Pancreas (tissue), 10 donors: ENCODE measurements around the gene TPRA1. TPM values are rescaled to one million over a fixed set of nuclear protein-coding genes. Genes with fewer than 3 reads are reported as not detected.
A peak's percentile ranks its signal among the peaks of the same experiment; 100 is the strongest.

Experiments
- ATAC-seq, 4 donors: fragments of 200-7000 bp; cut with Tn5 transposase; one replicate each; pipeline versions ENCODE4 v1.8.0 to v1.9.1; 2020; ENCODE audit warnings: mild to moderate bottlenecking in 4 of 4, moderate library complexity in 4 of 4
- DNase-seq, 6 donors: peaks; one replicate each; pipeline ENCODE4 v3.0.0-alpha.2; 2020
- FAIRE-seq: peaks from 2 replicates; lab custom pipeline; 2012; peaks lifted over from hg19 to GRCh38; lab: Jason Lieb, UNC
- H3K27ac ChIP-seq, 4 donors: fragments of 200-600 bp; sonication (generic); 1 replicate in 3 of 4; 2 replicates in 1 of 4; pipeline versions ENCODE4 v1.5.0 to v1.8.0; 2020
- H3K27me3 ChIP-seq, 4 donors: fragments of 200-600 bp; one replicate each; pipeline ENCODE4 v1.8.0; 2021
- H3K36me3 ChIP-seq, 3 donors: fragments of 200-600 bp; sonication (generic) in 1 of 3; one replicate each; pipeline versions ENCODE4 v1.5.0 to v1.8.0; 2020 to 2021
- H3K4me1 ChIP-seq, 3 donors: fragments of 200-600 bp; one replicate each; pipeline ENCODE4 v1.8.0; 2021
- H3K4me3 ChIP-seq, 4 donors: fragments of 200-600 bp; sonication (generic) in 2 of 4; one replicate each; pipeline versions ENCODE4 v1.5.0 to v1.8.0; 2020 to 2021
- H3K9me3 ChIP-seq, 4 donors: fragments of 200-600 bp; one replicate each; pipeline ENCODE4 v1.8.0; 2021
- CTCF ChIP-seq, 4 donors: fragments of 200-600 bp; sonication (generic) in 3 of 4; IDR thresholded peaks; one replicate each; pipeline versions ENCODE4 v1.5.0 to v1.8.0; 2021; ENCODE audit warnings: antibody characterized with exemption in 4 of 4
- WGBS, 2 donors: extraction: QIAGEN DNeasy Blood & Tissue Kit; methylation state at CpG; one replicate each; pipeline ENCODE4 v1.1.7; 2013; 5-methylcytosine and 5-hydroxymethylcytosine counted together
- intact Hi-C, 3 donors: fragments of 100-400 bp; cut with DNase I; formaldehyde crosslinking; loops; one replicate each; pipeline versions ENCODE4 v1.11.1 to v1.14.2; 2022
- polyA plus RNA-seq, 2 donors: library from polyadenylated mRNA; stranded (reverse); fragments of 200-250 nt; gene quantifications; one replicate each; pipeline ENCODE4 v1.2.3, GENCODE V29; 2013
- total RNA-seq, 6 donors: library from RNA; stranded (reverse); fragmentation: NEBNext Ultra II Directional in 4 of 6; extraction: Animal tissue kit (Norgen Biotek cat#: 25700) in 4 of 6; gene quantifications; one replicate each; pipeline versions ENCODE4 v1.2.1 to v1.2.4, GENCODE V29; 2021 to 2023
- donor health status: healthy with polysubstance abuse.
- donor health status: DM: no; HTN: no; CAD: no; lungs with moderate emphysema.
- donor health status: DM: no; HTN: no; CAD: no.
- donor health status: control.
- donor health status: control.
- donor health status: Bipolar disorder and iron deficiency.
- donor health status: DM: yes; HTN: yes; CAD: no.
- donor health status: DM: no; HTN: no; CAD: no.
- donor health status: DM: no; HTN: no; CAD: no.
- donor health status: DM: yes; HTN: yes; CAD: no.

Gene TPRA1
- total and polyA plus RNA-seq, 8 donors, result 12.1 to 25.9 (median 16.1) TPM

GRCh38 chr3:127637546-127637945, 47.0 kb upstream of the TPRA1 start:
- no peaks in the 10 kb centered on the region for H3K4me1 ChIP-seq
- FAIRE-seq (no peak), DNase-seq (no peak), ATAC-seq (no peak)
- H3K27ac ChIP-seq, result no peak overlapping the region
- TF ChIP-seq CTCF (IDR thresholded peaks at IDR 0.05), result no peak
- no peaks in the 10 kb centered on the region for H3K36me3 ChIP-seq
- no peaks in the 10 kb centered on the region for H3K27me3 ChIP-seq
- intact Hi-C loops, result no loop called here
- no peaks in the 10 kb centered on the region for H3K9me3 ChIP-seq
- no peak overlapping the region for H3K4me3 ChIP-seq
- WGBS, 2 donors, result 83 to 86% methylated on average over 3 of the region's 3 CpGs

- FAIRE-seq, result no peak
- Histone ChIP-seq H3K4me1 (peaks cover 0 to 4% (median 0%) of the 10 kb centered on the region in 3 donors), H3K27me3 (no peaks in the 10 kb centered on the region), H3K9me3 (no peaks in the 10 kb centered on the region), H3K27ac (no peak overlapping the region), H3K36me3 (no peaks in the 10 kb centered on the region), H3K4me3 (no peak overlapping the region)
- intact Hi-C loops, result no loop called here
- DNase-seq, result no peak
- TF ChIP-seq CTCF (IDR thresholded peaks at IDR 0.05), result no peak
- WGBS, 2 donors, result 92 to 94% methylated on average over 12 of the region's 12 CpGs
- ATAC-seq, result no peak
Measured at GRCh38 chr3:127634653-127635052, 44.1 kb upstream of the TPRA1 start.

- no peak for FAIRE-seq
- peak in 1 of 6 donors; percentile 28 for DNase-seq
- WGBS, 2 donors, result 76 to 81% methylated on average over 8 of the region's 8 CpGs
Measured at GRCh38 chr3:127632035-127632820, 41.7 kb upstream of the TPRA1 start.

GRCh38 chr3:127630811-127631714, 40.5 kb upstream of the TPRA1 start:
- intact Hi-C loops, result no loop called here
- no peaks in the 10 kb centered on the region for H3K36me3 ChIP-seq
- no peak for DNase-seq
- H3K27me3 ChIP-seq, result no peaks in the 10 kb centered on the region
- 81 to 82% methylated on average over 12 of the region's 12 CpGs for WGBS, 2 donors
- ATAC-seq, result peak in 2 of 4 donors; percentile 18 to 39
- no peak overlapping the region for H3K27ac ChIP-seq
- H3K9me3 ChIP-seq, result no peaks in the 10 kb centered on the region
- no peak overlapping the region for H3K4me3 ChIP-seq
- peaks cover 0 to 6% (median 0%) of the 10 kb centered on the region in 3 donors for H3K4me1 ChIP-seq
- FAIRE-seq, result no peak
- no peak for TF ChIP-seq CTCF (IDR thresholded peaks at IDR 0.05)

More at GRCh38 chr3:127632035-127632820, 41.7 kb upstream of the TPRA1 start:
- peaks cover 0 to 6% (median 0%) of the 10 kb centered on the region in 3 donors for H3K4me1 ChIP-seq
- no peak overlapping the region for H3K4me3 ChIP-seq
- H3K27me3 ChIP-seq, result no peaks in the 10 kb centered on the region
- intact Hi-C loops, result no loop called here
- H3K9me3 ChIP-seq, result no peaks in the 10 kb centered on the region
- H3K27ac ChIP-seq, result no peak overlapping the region
- no peaks in the 10 kb centered on the region for H3K36me3 ChIP-seq
- no peak for TF ChIP-seq CTCF (IDR thresholded peaks at IDR 0.05)
- ATAC-seq, result no peak
